KMS-11 (cell line): ENCODE data around the gene BRINP1.

Source experiments
- H2AFZ ChIP-seq: fragments of 200-600 bp; sonication (generic); 2 replicates; pipeline ENCODE4 v1.6.1; 2016; ENCODE audit warnings: antibody characterized with exemption, mixed run types, low read depth
- H3K27ac ChIP-seq: fragments of 200-600 bp; sonication (generic); 2 replicates; pipeline ENCODE4 v1.6.1; 2016; ENCODE audit warnings: mild to moderate bottlenecking, mixed run types
- H3K27me3 ChIP-seq: fragments of 200-600 bp; sonication (generic); 2 replicates; pipeline ENCODE4 v1.6.1; 2017; ENCODE audit warnings: mild to moderate bottlenecking, low read depth, mixed run types, moderate library complexity; ENCODE audit not compliant: insufficient read depth
- H3K36me3 ChIP-seq: fragments of 200-600 bp; sonication (generic); 2 replicates; pipeline ENCODE4 v1.6.1; 2017; ENCODE audit warnings: mild to moderate bottlenecking, mixed run types; ENCODE audit not compliant: insufficient read depth
- H3K4me1 ChIP-seq: fragments of 200-600 bp; sonication (generic); 2 replicates; pipeline ENCODE4 v1.6.1; 2016; ENCODE audit warnings: mild to moderate bottlenecking, low read depth, mixed run types; ENCODE audit not compliant: poor library complexity, severe bottlenecking
- H3K4me2 ChIP-seq: fragments of 200-600 bp; sonication (generic); 2 replicates; pipeline ENCODE4 v1.7.0; 2016; ENCODE audit warnings: mild to moderate bottlenecking, mixed run types
- H3K4me3 ChIP-seq: fragments of 200-600 bp; sonication (generic); IDR thresholded peaks from 2 replicates; pipeline ENCODE4 v1.6.1; 2017; ENCODE audit warnings: low read depth, low read length, mixed read lengths; ENCODE audit not compliant: insufficient read depth
- H3K79me2 ChIP-seq: fragments of 200-600 bp; sonication (generic); 2 replicates; pipeline ENCODE4 v1.6.1; 2016; ENCODE audit warnings: low read depth, mixed run types; ENCODE audit not compliant: insufficient read depth
- H3K9ac ChIP-seq: fragments of 200-600 bp; sonication (generic); 2 replicates; pipeline ENCODE4 v1.6.1; 2016; ENCODE audit warnings: mild to moderate bottlenecking, mixed run types
- H4K20me1 ChIP-seq: fragments of 200-600 bp; sonication (generic); 2 replicates; pipeline ENCODE4 v1.6.1; 2016; ENCODE audit warnings: mild to moderate bottlenecking, mixed run types; ENCODE audit not compliant: insufficient read depth
- TF ChIP-seq, protein P1 (sequence below): fragments of 200-600 bp; sonication (generic); conservative IDR thresholded peaks from 2 replicates; pipeline ENCODE4 v1.6.1; 2017; ENCODE audit warnings: low read depth, mild to moderate bottlenecking, antibody characterized with exemption, low read length, moderate library complexity, mixed read lengths

BRINP1 gene

DNA sequence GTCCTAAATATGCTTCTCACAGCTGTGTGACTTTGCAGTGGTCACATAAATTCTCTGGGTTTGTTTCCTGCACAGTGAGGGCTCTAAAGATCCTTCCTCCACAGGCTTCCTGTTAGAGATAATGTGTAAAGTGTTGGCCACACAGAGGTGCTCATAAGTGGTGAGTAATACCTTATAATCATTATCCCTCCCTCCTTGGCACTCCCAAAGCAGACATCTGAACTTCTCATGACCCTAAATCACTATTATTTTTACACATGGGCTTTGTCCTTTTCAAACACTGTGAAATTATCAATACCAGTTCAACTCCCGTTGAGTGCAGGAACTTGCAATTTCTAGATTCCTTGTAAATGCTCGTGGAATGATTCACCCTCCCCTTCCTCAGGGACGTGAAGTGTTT, 100.2 kb downstream of the BRINP1 start:
- H4K20me1 ChIP-seq = no peaks in the 10 kb centered on the region
- H3K4me2 ChIP-seq = no peak overlapping the region
- H3K36me3 ChIP-seq = no peaks in the 10 kb centered on the region
- no peaks in the 10 kb centered on the region for H3K79me2 ChIP-seq
- H3K27me3 ChIP-seq = no peaks in the 10 kb centered on the region
- no peaks in the 10 kb centered on the region for H3K4me1 ChIP-seq
- H3K27ac ChIP-seq = no peak overlapping the region
- no peak overlapping the region for H2AFZ ChIP-seq
- no peak overlapping the region for H3K4me3 ChIP-seq
- H3K9ac ChIP-seq = no peak overlapping the region
- TF ChIP-seq, protein P1, sequence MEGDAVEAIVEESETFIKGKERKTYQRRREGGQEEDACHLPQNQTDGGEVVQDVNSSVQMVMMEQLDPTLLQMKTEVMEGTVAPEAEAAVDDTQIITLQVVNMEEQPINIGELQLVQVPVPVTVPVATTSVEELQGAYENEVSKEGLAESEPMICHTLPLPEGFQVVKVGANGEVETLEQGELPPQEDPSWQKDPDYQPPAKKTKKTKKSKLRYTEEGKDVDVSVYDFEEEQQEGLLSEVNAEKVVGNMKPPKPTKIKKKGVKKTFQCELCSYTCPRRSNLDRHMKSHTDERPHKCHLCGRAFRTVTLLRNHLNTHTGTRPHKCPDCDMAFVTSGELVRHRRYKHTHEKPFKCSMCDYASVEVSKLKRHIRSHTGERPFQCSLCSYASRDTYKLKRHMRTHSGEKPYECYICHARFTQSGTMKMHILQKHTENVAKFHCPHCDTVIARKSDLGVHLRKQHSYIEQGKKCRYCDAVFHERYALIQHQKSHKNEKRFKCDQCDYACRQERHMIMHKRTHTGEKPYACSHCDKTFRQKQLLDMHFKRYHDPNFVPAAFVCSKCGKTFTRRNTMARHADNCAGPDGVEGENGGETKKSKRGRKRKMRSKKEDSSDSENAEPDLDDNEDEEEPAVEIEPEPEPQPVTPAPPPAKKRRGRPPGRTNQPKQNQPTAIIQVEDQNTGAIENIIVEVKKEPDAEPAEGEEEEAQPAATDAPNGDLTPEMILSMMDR = no peak

DNA sequence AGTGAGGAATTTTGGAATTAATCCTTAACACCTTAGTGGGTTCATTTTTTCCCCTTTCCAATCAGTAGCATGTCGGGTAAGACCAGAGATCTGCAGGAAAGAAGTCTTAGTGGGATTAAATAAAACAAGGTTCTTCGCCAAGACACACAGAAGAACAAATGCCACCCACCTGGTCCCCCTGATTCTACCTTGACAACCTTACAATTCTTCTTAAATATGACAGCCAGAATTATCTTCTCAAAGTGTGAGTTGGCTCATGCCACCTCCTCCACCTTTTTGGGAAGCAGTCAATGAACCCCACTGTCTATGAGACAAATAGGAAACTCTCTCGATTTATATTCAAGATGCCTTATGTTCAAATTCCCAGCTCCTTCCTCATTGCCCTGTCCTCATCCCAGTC, 105.1 kb downstream of the BRINP1 start:
- no peaks in the 10 kb centered on the region for H3K27me3 ChIP-seq
- no peaks in the 10 kb centered on the region for H4K20me1 ChIP-seq
- H3K4me3 ChIP-seq = no peak overlapping the region
- TF ChIP-seq, protein P1 = no peak
- no peak overlapping the region for H3K4me2 ChIP-seq
- H3K27ac ChIP-seq = no peak overlapping the region
- no peaks in the 10 kb centered on the region for H3K36me3 ChIP-seq
- no peaks in the 10 kb centered on the region for H3K4me1 ChIP-seq
- no peak overlapping the region for H3K9ac ChIP-seq
- H2AFZ ChIP-seq = no peak overlapping the region
- no peaks in the 10 kb centered on the region for H3K79me2 ChIP-seq

GRCh38 chr9:119257592-119257991, 111.6 kb downstream of the BRINP1 start:
- H4K20me1 ChIP-seq = no peaks in the 10 kb centered on the region
- TF ChIP-seq, protein P1 = no peak
- H2AFZ ChIP-seq = no peak overlapping the region
- H3K36me3 ChIP-seq = no peaks in the 10 kb centered on the region
- H3K9ac ChIP-seq = no peak overlapping the region
- H3K79me2 ChIP-seq = no peaks in the 10 kb centered on the region
- H3K27me3 ChIP-seq = no peaks in the 10 kb centered on the region
- H3K4me3 ChIP-seq = no peak overlapping the region
- H3K4me2 ChIP-seq = no peak overlapping the region
- H3K27ac ChIP-seq = no peak overlapping the region
- H3K4me1 ChIP-seq = no peaks in the 10 kb centered on the region

DNA sequence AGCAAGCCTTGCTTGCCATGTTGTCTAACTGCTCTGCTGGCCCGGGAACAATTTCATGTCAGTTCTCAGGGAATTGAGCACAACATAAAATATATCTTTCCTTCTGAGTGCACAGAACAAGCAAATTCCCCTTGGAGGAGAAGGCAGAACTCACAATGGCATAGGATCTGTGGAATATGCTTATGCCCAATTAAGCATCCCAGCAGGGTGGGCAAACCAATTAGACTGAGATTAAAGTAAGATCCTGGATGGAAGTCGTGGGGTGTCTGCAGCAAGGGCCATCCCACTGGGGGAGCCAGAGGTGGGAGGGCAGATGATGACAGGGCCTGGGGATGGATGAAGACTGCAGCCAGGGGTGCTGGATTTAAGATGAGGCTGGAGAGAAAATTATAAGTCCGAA, 114.1 kb downstream of the BRINP1 start:
- no peaks in the 10 kb centered on the region for H4K20me1 ChIP-seq
- no peaks in the 10 kb centered on the region for H3K27me3 ChIP-seq
- H3K4me2 ChIP-seq = no peak overlapping the region
- no peaks in the 10 kb centered on the region for H3K36me3 ChIP-seq
- no peaks in the 10 kb centered on the region for H3K79me2 ChIP-seq
- no peak overlapping the region for H3K27ac ChIP-seq
- H3K9ac ChIP-seq = no peak overlapping the region
- no peak overlapping the region for H3K4me3 ChIP-seq
- TF ChIP-seq, protein P1 = no peak
- no peaks in the 10 kb centered on the region for H3K4me1 ChIP-seq
- H2AFZ ChIP-seq = no peak overlapping the region
